Lower lobe of right lung (tissue), 2 donors: Measurements from ENCODE around the gene SLC17A7. TPM values are rescaled to one million over a fixed set of nuclear protein-coding genes. Genes with fewer than 3 reads are reported as not detected.

ENCODE experiments used
- ATAC-seq, 2 donors: fragments of 200-7000 bp; cut with Tn5 transposase; one replicate each; pipeline ENCODE4 v1.9.1; 2020 to 2022; ENCODE audit warnings: mild to moderate bottlenecking in 2 of 2, moderate library complexity in 2 of 2
- DNase-seq: peaks from one replicate; pipeline ENCODE4 v3.0.0-alpha.2; 2020
- H3K27ac ChIP-seq: fragments of 200-600 bp; one replicate; pipeline ENCODE4 v1.8.0; 2022
- H3K27me3 ChIP-seq: fragments of 200-600 bp; one replicate; pipeline ENCODE4 v1.8.0; 2022; ENCODE audit warnings: low read depth
- H3K36me3 ChIP-seq: fragments of 200-600 bp; one replicate; pipeline ENCODE4 v1.8.0; 2022; ENCODE audit warnings: mild to moderate bottlenecking
- H3K4me1 ChIP-seq: fragments of 200-600 bp; one replicate; pipeline ENCODE4 v1.8.0; 2022
- H3K4me3 ChIP-seq: fragments of 200-600 bp; one replicate; pipeline ENCODE4 v1.8.0; 2022; ENCODE audit warnings: mild to moderate bottlenecking
- H3K9me3 ChIP-seq: fragments of 200-600 bp; one replicate; pipeline ENCODE4 v1.8.0; 2022
- CTCF ChIP-seq: fragments of 200-600 bp; IDR thresholded peaks from one replicate; pipeline ENCODE4 v1.8.0; 2022; ENCODE audit warnings: antibody characterized with exemption, mild to moderate bottlenecking
- intact Hi-C: fragments of 100-400 bp; cut with DNase I; formaldehyde crosslinking; loops from one replicate; pipeline ENCODE4 v1.11.0; 2022
- total RNA-seq: library from RNA; stranded (reverse); fragmentation: NEBNext Ultra II Directional; extraction: Animal tissue kit (Norgen Biotek cat#: 25700); gene quantifications from one replicate; pipeline ENCODE4 v1.2.1, GENCODE V29; 2021
- donor health status: DM: no; HTN: yes; CAD: no; lungs with severe emphysema.

The SLC17A7 gene
- total RNA-seq, 1 donor from 2014 or later = 0.56 TPM

- intact Hi-C loops = no loop called here
- DNase-seq (no peak), ATAC-seq (peak; percentile 35 to 52)
- Histone ChIP-seq H3K4me1 (peaks cover 3% of the 10 kb centered on the region), H3K36me3 (no peaks in the 10 kb centered on the region), H3K27ac (no peak overlapping the region), H3K4me3 (no peak overlapping the region), H3K27me3 (no peaks in the 10 kb centered on the region), H3K9me3 (no peaks in the 10 kb centered on the region)
- no peak for TF ChIP-seq CTCF
Measured at GRCh38 chr19:49409441-49410029, 31.8 kb downstream of the SLC17A7 start.

- ATAC-seq = peak in 1 of 2 donors; percentile 16
- DNase-seq = no peak
- Histone ChIP-seq H3K36me3 (no peaks in the 10 kb centered on the region), H3K4me3 (no peak overlapping the region), H3K9me3 (no peaks in the 10 kb centered on the region), H3K27me3 (no peaks in the 10 kb centered on the region), H3K27ac (no peak overlapping the region), H3K4me1 (peaks cover 3% of the 10 kb centered on the region)
- intact Hi-C loops = no loop called here
- no peak for TF ChIP-seq CTCF
Measured at GRCh38 chr19:49408816-49409440, 32.4 kb downstream of the SLC17A7 start.

- intact Hi-C loops = no loop called here
- no peak for ATAC-seq
Measured at GRCh38 chr19:49407482-49408015, 33.8 kb downstream of the SLC17A7 start.

GRCh38 chr19:49407079-49407478 lies 34.2 kb downstream of the SLC17A7 start:
- Histone ChIP-seq H3K36me3 (no peaks in the 10 kb centered on the region), H3K27me3 (no peaks in the 10 kb centered on the region), H3K4me3 (no peak overlapping the region), H3K4me1 (peaks cover 3% of the 10 kb centered on the region), H3K9me3 (no peaks in the 10 kb centered on the region), H3K27ac (no peak overlapping the region)
- no peak for TF ChIP-seq CTCF
- DNase-seq = no peak
- no peak for ATAC-seq
- intact Hi-C loops = no loop called here

More at GRCh38 chr19:49407482-49408015, 33.8 kb downstream of the SLC17A7 start:
- Histone ChIP-seq H3K27ac (no peak overlapping the region), H3K4me1 (peaks cover 3% of the 10 kb centered on the region), H3K36me3 (no peaks in the 10 kb centered on the region), H3K27me3 (no peaks in the 10 kb centered on the region), H3K4me3 (no peak overlapping the region), H3K9me3 (no peaks in the 10 kb centered on the region)
- TF ChIP-seq CTCF = no peak
- DNase-seq = no peak

- H3K4me1 ChIP-seq = no peaks in the 10 kb centered on the region
- no peak overlapping the region for H3K4me3 ChIP-seq
- DNase-seq (no peak), ATAC-seq (no peak)
- no peaks in the 10 kb centered on the region for H3K27me3 ChIP-seq
- no peak overlapping the region for H3K27ac ChIP-seq
- no peak for TF ChIP-seq CTCF
- H3K36me3 ChIP-seq = no peaks in the 10 kb centered on the region
- no peaks in the 10 kb centered on the region for H3K9me3 ChIP-seq
- intact Hi-C loops = no loop called here
Measured at GRCh38 chr19:49403404-49404187, 37.7 kb downstream of the SLC17A7 start.
